ENCODE results near the gene OGFOD2. TPM values are rescaled to one million over a fixed set of nuclear protein-coding genes. Genes with fewer than 3 reads are reported as not detected.
"Not testable (repeated sequence)": the region's sequence is repeated elsewhere in the genome, so short reads cannot be mapped to it uniquely, and the experiment has no call there.

The OGFOD2 gene
- total RNA-seq, 1 donor from 2014 or later = 8.9 TPM

DNA sequence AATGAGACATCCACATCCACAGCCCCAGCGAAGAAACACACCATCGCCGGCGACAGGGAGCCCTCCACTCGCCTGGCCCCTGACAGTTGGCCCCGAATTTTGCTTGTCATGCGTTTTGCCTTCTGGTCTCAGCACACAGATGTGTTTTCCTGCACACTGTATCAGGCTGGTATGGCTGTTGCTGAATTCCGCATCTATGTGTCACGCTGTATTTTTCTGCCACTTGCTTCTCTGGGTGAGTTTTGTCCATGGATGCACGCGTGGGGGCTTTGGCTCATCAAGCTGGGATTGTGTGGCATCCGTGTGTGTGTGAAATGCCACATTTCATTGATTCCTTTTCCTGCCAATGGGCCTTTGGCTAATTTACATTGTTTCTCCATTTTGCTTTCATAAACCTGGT, 31.9 kb downstream of the OGFOD2 start:
- no peak for DNase-seq (ENCODE audit: low read depth)
- H3K4me3 ChIP-seq (ENCODE audit: low read depth, low read length) = no peak overlapping the region
- TF ChIP-seq CTCF (conservative IDR thresholded peaks at IDR 0.05; ENCODE audit: low read depth, low read length) = no peak

DNA sequence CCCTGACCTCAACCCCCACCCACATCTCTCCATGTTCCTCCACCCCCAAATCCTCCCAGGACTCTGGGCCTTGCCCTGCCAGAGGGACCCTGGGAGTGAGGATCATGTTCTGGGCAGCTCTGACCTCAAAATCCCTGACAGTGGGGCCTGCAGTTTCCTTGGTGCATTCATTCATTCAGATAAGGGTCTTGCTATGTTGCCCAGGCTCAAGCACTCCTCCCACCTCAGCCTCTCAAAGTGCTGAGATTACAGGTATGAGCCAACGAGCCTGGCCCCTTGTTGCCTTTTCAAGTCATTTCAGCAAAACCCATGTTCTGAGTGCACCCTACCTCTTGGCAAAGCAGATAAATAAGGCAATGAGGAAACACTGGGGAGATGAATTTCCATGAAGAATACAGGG, 35.1 kb downstream of the OGFOD2 start:
- no peak for TF ChIP-seq CTCF (conservative IDR thresholded peaks at IDR 0.05; ENCODE audit: low read depth, low read length)
- no peak overlapping the region for H3K4me3 ChIP-seq (ENCODE audit: low read depth, low read length)
- no peak for DNase-seq (ENCODE audit: low read depth)

GRCh38 chr12:123010681-123011080, 35.6 kb downstream of the OGFOD2 start:
- H3K4me3 ChIP-seq (ENCODE audit: low read depth, low read length) = no peak overlapping the region
- TF ChIP-seq CTCF (conservative IDR thresholded peaks at IDR 0.05; ENCODE audit: low read depth, low read length) = no peak
- DNase-seq (ENCODE audit: low read depth) = no peak

DNA sequence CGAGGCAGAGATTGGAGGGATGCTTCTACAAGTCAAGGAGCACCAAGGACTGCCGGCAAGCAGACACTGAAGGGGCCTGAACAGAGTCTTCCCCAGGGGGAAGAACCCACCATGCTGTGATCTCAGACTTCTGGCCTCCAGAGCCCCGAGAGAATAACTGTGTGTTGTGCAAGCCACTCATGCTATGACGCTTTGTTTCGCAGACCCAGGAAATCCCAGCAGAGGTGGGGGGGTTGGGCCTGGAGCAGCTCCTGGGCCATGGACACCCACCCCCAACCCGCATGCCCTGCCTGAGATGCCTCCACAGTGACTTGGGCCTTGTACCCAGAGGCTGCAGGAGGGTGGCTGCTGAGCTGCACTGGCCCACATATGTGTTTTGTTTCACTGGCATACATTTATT, 36.7 kb downstream of the OGFOD2 start:
- no peak overlapping the region for H3K4me3 ChIP-seq (ENCODE audit: low read depth, low read length)
- TF ChIP-seq CTCF (conservative IDR thresholded peaks at IDR 0.05; ENCODE audit: low read depth, low read length) = no peak
- DNase-seq (ENCODE audit: low read depth) = no peak

- TF ChIP-seq CTCF (conservative IDR thresholded peaks at IDR 0.05; ENCODE audit: low read depth, low read length) = no peak
- H3K4me3 ChIP-seq (ENCODE audit: low read depth, low read length) = no peak overlapping the region
- no peak for DNase-seq (ENCODE audit: low read depth)
Measured at GRCh38 chr12:123013185-123014095, 38.4 kb downstream of the OGFOD2 start.

DNA sequence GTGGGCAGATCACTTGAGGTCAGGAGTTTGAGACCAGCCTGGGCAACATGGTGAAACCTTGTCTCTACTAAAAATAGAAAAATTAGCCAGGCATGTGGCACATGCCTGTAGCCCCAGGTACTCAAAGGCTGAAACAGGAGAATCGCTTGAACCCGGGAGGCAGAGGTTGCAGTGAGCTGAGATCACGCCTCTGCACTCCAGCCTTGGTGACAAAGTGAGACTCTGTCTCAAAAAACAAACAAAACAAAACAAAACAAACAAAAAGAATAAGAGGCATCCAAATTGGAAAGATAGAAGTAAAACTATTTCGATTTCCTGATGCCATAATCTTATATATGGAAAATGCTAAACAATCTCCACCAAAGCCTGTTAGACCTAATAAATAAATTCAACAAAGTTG, 39.4 kb downstream of the OGFOD2 start:
- DNase-seq (ENCODE audit: low read depth); H3K4me3 ChIP-seq (ENCODE audit: low read depth, low read length): not testable (repeated sequence)

DNA sequence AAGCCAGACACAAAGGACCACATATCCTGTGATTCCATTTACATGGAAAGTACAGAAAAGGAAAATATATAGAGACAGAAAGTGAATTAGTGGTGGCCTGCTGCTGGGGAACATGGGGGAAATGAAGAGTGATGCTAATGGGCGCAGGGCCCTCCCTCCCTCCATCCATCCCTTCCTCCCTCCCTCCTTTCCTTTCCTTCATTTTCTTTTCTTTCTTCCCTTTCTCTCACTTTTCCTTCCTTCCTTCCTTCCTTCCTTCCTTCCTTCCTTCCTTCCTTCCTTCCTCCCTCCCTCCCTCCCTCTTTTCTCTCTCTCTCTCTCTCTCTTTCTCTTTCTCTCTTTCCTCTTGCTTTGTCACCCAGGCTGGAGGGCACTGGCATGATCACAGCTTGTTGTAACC, 42.7 kb downstream of the OGFOD2 start:
- TF ChIP-seq CTCF (conservative IDR thresholded peaks at IDR 0.05; ENCODE audit: low read depth, low read length) = no peak
- no peak overlapping the region for H3K4me3 ChIP-seq (ENCODE audit: low read depth, low read length)
- no peak for DNase-seq (ENCODE audit: low read depth)
